Upper lobe of right lung (tissue), 1 donor: ENCODE data around the gene RFX2. TPM values are rescaled to one million over a fixed set of nuclear protein-coding genes. Genes with fewer than 3 reads are reported as not detected.
"Not testable (repeated sequence)": the region's sequence is repeated elsewhere in the genome, so short reads cannot be mapped to it uniquely, and the experiment has no call there.

Source experiments
- ATAC-seq: fragments of 200-7000 bp; cut with Tn5 transposase; one replicate; pipeline ENCODE4 v1.9.1; 2020; ENCODE audit warnings: mild to moderate bottlenecking, moderate library complexity
- DNase-seq: peaks from one replicate; pipeline ENCODE4 v3.0.0-alpha.2; 2020
- H3K27ac ChIP-seq: fragments of 200-600 bp; one replicate; pipeline ENCODE4 v1.8.0; 2022
- H3K27me3 ChIP-seq: fragments of 200-600 bp; one replicate; pipeline ENCODE4 v1.8.0; 2022; ENCODE audit warnings: mild to moderate bottlenecking
- H3K36me3 ChIP-seq: fragments of 200-600 bp; one replicate; pipeline ENCODE4 v1.8.0; 2022
- H3K4me1 ChIP-seq: fragments of 200-600 bp; one replicate; pipeline ENCODE4 v1.8.0; 2022
- H3K4me3 ChIP-seq: fragments of 200-600 bp; one replicate; pipeline ENCODE4 v1.8.0; 2022; ENCODE audit warnings: mild to moderate bottlenecking
- H3K9me3 ChIP-seq: fragments of 200-600 bp; one replicate; pipeline ENCODE4 v1.8.0; 2022
- intact Hi-C: fragments of 100-400 bp; cut with DNase I; formaldehyde crosslinking; loops from one replicate; pipeline ENCODE4 v1.11.0; 2022
- total RNA-seq: library from RNA; stranded (reverse); fragmentation: NEBNext Ultra II Directional; extraction: Animal tissue kit (Norgen Biotek cat#: 25700); gene quantifications from one replicate; pipeline ENCODE4 v1.2.1, GENCODE V29; 2021
- TF ChIP-seq, protein P1 (sequence below): fragments of 200-600 bp; IDR thresholded peaks from one replicate; pipeline ENCODE4 v1.8.0; 2022; ENCODE audit warnings: antibody characterized with exemption
- donor health status: DM: no; HTN: yes; CAD: no; lungs with severe emphysema.

Gene RFX2
- total RNA-seq, 1 donor from 2014 or later = 11.7 TPM

DNA sequence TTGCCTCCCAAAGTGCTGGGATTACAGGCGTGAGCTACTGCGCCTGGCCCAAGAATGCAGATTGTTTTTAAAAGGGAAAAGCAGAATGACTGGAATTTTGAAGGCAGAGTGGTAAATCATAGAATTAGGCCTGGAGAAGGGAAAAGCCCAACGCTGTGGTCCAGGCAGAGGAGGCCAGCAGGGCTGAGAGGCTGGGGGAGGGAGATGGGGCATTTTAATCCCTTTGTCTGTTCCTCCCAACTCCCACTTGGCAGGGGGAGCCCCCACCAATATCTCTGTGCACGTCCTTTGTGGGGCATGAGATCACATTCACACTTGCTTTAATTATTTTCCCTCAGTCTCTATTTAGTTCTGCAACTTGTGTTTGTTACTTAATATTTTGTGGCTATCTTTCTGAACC lies 77.9 kb downstream of the RFX2 start:
- TF ChIP-seq, protein P1, sequence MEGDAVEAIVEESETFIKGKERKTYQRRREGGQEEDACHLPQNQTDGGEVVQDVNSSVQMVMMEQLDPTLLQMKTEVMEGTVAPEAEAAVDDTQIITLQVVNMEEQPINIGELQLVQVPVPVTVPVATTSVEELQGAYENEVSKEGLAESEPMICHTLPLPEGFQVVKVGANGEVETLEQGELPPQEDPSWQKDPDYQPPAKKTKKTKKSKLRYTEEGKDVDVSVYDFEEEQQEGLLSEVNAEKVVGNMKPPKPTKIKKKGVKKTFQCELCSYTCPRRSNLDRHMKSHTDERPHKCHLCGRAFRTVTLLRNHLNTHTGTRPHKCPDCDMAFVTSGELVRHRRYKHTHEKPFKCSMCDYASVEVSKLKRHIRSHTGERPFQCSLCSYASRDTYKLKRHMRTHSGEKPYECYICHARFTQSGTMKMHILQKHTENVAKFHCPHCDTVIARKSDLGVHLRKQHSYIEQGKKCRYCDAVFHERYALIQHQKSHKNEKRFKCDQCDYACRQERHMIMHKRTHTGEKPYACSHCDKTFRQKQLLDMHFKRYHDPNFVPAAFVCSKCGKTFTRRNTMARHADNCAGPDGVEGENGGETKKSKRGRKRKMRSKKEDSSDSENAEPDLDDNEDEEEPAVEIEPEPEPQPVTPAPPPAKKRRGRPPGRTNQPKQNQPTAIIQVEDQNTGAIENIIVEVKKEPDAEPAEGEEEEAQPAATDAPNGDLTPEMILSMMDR = no peak
- Histone ChIP-seq H3K9me3 (no peaks in the 10 kb centered on the region), H3K4me1 (no peaks in the 10 kb centered on the region), H3K36me3 (no peaks in the 10 kb centered on the region), H3K4me3 (no peak overlapping the region), H3K27me3 (no peaks in the 10 kb centered on the region), H3K27ac (no peak overlapping the region)
- intact Hi-C loops = no loop called here
- peak; percentile 12 for DNase-seq
- ATAC-seq = no peak

DNA sequence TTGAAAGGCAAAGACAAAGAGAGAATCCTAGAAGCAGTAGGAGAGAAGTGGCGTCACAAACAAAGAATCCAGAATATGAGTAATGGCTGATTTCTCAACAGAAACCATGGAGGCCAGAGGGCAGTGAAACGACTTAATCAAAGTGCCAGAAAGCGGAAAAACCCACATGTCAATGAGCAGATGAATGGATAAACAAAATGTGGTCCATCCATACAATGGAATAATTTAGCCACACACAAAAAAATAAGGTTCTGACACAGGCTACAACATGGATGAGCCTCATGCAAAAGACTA lies 80.1 kb downstream of the RFX2 start:
- Histone ChIP-seq H3K9me3 (no peaks in the 10 kb centered on the region), H3K4me3 (no peak overlapping the region), H3K36me3 (peaks cover 3% of the 10 kb centered on the region), H3K4me1 (no peaks in the 10 kb centered on the region), H3K27me3 (no peaks in the 10 kb centered on the region), H3K27ac (no peak overlapping the region)
- intact Hi-C loops = no loop called here
- peak; percentile 49 for ATAC-seq
- DNase-seq = no peak
- TF ChIP-seq, protein P1 = no peak

DNA sequence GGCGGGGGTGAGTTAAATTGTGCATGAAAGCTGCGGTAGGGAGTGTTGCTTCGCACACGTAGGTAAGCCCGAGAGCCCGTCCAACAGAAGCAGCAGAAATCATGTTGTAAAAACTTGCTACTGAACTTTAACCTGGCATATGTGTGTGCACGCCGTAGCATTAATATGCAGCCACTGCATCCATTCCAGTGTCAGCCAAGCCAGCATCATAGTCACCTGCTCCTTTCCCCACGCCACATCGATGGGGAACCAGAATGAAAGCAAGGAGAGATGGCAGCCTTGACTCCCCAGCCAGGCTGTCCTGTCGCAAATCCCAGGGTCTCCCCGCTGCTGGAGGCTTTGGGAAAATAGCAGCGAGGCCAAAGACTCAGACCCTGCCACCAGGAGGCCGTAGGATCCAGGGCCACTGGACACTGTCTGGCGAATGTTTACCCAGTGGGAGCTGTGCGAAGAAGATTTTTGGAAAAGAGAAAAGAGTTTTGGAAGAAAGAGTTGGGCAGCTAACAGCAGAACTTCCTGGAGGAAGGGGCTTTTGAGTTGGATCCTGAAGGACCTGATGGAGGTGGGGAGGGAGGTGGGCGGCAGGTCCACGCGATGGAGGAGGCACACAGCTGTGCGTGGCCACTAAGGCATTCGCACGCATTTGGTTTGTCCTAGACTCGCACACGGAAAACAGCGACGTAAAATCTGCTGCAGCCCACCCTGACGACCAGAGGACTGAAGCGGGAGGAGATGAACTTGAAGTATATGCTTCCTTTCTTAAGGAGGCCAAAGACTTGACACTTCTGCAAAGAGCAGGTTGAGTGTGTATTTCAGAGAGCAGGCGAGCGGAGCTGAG lies 83.7 kb downstream of the RFX2 start:
- ATAC-seq = no peak
- intact Hi-C loops = no loop called here
- peaks cover 5% of the 10 kb centered on the region for H3K4me1 ChIP-seq
- peak; percentile 38 for DNase-seq
- no peaks in the 10 kb centered on the region for H3K27me3 ChIP-seq
- H3K27ac ChIP-seq = no peak overlapping the region
- TF ChIP-seq, protein P1 = no peak
- no peak overlapping the region for H3K4me3 ChIP-seq
- H3K36me3 ChIP-seq = peaks cover 3% of the 10 kb centered on the region
- H3K9me3 ChIP-seq = no peaks in the 10 kb centered on the region

DNA sequence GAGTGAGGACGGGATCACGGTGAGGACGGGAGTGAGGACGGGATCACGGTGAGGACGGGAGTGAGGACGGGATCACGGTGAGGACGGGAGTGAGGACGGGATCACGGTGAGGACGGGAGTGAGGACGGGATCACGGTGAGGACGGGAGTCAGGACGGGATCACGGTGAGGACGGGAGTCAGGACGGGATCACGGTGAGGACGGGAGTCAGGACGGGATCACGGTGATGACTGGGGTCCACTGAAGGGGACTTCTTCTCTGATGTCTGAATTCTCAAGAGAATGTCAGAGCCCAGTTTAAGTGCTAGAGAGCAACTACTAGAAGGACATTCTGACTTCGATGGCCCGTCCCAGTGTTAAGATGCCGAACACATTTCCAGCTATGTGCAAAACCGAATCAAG lies 85.5 kb downstream of the RFX2 start:
- DNase-seq, H3K36me3 ChIP-seq, H3K4me3 ChIP-seq, H3K27me3 ChIP-seq, intact Hi-C loops, H3K27ac ChIP-seq, H3K4me1 ChIP-seq, ATAC-seq, H3K9me3 ChIP-seq: not testable (repeated sequence)

DNA sequence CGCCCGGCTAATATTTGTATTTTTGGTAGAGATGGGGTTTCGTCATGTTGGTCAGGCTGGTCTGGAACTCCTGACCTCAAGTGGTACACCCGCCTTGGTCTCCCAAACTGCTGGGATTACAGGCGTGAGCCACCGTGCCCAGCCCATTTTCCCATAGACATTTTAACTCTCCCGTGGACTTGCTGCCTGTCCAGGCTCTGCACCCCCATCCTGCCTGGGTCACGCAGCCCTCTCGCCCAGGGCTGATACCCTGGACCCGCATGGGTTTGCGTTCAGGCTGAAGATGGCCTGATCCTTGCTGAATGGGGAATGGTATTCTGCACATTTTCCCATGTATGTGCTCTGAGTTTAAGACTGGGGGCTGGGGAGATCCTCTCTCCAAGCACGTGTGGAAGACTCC lies 86.4 kb downstream of the RFX2 start:
- H3K27ac ChIP-seq = no peak overlapping the region
- no peak overlapping the region for H3K4me3 ChIP-seq
- TF ChIP-seq, protein P1 = no peak
- peaks cover 3% of the 10 kb centered on the region for H3K36me3 ChIP-seq
- no peaks in the 10 kb centered on the region for H3K9me3 ChIP-seq
- peaks cover 5% of the 10 kb centered on the region for H3K4me1 ChIP-seq
- no peaks in the 10 kb centered on the region for H3K27me3 ChIP-seq
- intact Hi-C loops = no loop called here
- no peak for ATAC-seq
- DNase-seq = no peak

DNA sequence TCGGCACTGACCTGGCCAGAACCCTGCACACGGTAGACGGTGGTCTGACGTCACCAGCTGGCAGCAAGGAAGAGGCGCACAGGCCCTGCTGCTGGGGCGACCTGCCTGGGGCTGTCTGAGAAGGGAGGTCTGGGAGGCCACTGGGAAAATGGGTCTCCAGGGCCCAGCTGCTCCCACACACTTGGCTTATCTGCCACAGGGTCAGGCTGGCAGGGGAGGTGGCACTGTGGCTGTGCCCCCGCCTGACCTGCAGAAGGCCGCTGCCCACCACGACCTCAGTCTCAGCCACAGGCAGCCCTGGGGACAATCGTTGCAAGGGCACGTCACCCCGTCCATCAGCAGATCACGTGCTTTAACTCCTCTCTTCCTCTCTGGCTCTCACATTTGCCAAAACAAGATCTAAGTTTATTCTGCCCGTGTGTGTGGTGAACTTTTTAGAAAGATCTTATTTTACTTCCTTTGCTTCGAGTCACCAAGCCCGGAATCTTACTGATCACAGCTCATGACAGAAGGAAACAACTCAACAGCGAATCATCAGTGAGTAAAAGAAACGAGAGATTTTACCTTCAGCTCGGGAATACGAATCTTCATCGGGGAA lies 87.1 kb downstream of the RFX2 start:
- H3K4me3 ChIP-seq = no peak overlapping the region
- no peaks in the 10 kb centered on the region for H3K9me3 ChIP-seq
- peak overlapping the region; percentile 58 for H3K27ac ChIP-seq
- TF ChIP-seq, protein P1 = no peak
- ATAC-seq (no peak), DNase-seq (no peak)
- no peaks in the 10 kb centered on the region for H3K27me3 ChIP-seq
- H3K36me3 ChIP-seq = peaks cover 3% of the 10 kb centered on the region
- H3K4me1 ChIP-seq = peaks cover 5% of the 10 kb centered on the region
- intact Hi-C loops = no loop called here
